NCI-H748 (cell line): ENCODE measurements around the gene MMEL1.
"Not testable (repeated sequence)": the region's sequence is repeated elsewhere in the genome, so short reads cannot be mapped to it uniquely, and the experiment has no call there.

Source experiments
- DNase-seq: peaks from one replicate; lab custom pipeline; 2025; ENCODE audit not compliant: unreplicated experiment; lab: John Stamatoyannopoulos, UW

Gene MMEL1

DNA sequence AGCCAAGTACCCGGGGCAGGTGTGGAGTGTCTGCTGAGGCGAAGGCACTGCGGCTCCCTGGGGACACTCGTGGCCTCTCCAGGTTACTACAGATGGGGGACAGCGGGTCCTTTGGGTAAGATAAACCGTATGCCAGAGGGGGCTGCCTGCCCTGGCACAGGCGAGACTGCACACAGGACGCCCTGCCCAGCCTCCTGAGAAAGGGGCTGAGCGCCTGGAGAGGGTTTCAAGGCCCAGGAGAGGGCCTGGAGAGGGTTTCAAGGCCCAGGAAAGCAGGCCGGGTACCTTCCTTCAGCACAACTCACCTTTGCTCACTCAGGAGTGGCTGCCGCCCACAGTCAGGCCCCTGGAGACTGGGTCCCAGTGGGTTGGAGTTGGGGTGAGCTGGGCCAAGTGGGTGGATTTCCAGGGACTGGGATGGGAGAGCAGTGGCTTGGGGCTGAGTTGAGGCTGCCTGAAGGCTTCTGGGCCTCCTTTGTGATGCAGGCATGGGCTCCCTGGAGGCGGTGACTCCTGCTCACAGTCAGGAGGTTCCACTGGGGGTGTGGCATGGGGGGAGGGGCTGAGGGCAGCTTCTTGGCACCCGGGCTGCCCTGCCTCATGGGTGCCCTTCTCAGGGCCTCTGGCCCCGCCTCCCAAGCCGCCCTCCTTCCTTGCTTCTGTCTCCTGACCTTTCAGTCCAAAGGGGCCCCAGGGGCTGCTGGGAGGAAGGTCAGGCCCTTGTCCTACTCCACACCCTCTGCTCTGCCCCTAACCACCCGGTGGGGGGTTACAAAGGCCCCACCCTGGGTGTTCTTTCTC, at the start of gene MMEL1:
MMEL1 (minus strand) TSS at position 456 of the 801 bp plus-strand sequence. CDS start 3,532 bp downstream, outside the sequence.
- DNase-seq: no peak

GRCh38 chr1:2676726-2677125, 43.9 kb upstream of the MMEL1 start:
- DNase-seq: not testable (repeated sequence)

DNA sequence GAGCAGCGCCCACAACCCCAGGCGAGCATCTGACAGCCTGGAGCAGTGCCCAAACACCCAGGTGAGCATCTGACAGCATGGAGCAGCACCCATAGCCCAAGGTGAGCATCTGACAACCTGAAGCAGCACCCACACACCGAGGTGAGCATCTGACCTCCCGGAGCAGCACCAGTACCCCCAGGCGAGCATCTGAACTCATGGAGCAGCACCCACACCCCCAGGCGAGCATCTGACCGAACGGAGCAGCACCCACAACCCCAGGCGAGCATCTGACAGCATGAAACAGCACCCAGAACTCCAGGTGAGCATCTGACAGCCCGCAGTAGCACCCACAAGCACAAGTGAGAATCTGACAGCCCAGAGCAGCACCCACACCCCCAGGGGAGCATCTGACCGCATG, 38.8 kb upstream of the MMEL1 start:
- not testable (repeated sequence) for DNase-seq

DNA sequence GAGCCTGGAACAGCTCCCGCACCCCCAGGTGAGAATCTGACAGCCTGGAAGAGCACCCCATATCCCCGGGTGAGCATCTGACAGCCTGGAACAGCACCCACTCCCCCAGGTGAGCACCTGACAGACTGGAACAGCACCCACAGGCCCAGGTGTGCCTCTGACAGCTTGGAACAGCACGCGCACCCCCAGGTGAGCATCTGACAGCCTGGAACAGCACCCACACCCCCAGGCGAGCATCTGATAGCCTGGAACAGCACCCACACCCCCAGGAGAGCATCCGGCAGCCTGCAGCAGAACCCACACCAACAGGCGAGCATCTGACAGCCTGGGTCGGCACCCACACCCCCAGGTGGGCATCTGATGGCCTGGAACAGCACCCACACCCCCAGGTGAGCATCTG, 27.0 kb upstream of the MMEL1 start:
- DNase-seq: not testable (repeated sequence)

- DNase-seq: not testable (repeated sequence)
Observed at GRCh38 chr1:2657909-2658308, 25.1 kb upstream of the MMEL1 start.

GRCh38 chr1:2657124-2657523, 24.3 kb upstream of the MMEL1 start:
- not testable (repeated sequence) for DNase-seq

DNA sequence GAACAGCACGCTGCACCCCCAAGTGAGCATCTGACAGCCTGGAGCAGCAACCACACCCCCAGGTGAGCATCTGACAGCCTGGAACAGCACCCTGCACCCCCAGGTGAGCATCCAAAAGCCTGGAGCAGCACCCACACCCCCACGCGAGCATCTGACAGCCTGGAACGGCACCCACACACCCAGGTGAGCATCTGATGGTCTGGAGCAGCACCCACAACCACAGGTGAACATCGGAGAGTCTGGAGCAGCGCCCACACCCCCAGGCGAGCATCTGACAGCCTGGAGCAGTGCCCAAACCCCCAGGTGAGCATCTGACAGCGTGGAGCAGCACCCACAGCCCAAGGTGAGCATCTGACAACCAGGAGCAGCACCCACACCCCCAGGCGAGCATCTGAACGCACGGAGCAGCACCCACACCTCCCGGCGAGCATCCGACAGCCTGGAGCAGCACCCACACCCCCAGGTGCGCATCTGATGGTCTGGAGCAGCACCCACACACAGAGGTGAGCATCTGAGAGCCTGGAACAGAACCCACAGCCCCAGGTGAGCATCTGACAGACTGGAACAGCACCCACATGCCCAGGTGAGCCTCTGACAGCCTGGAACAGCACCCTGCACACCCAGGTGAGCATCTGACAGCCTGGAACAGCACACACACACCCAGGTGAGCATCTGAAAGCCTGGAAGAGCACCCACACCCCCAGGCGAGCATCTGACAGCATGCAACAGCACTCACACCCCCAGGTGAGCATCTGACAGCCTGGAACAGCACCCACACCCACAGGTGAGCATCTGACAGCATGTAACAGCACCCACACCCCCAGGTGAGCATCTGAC, 23.0 kb upstream of the MMEL1 start:
- DNase-seq: not testable (repeated sequence)

GRCh38 chr1:2654443-2654948, 21.7 kb upstream of the MMEL1 start:
- not testable (repeated sequence) for DNase-seq

DNA sequence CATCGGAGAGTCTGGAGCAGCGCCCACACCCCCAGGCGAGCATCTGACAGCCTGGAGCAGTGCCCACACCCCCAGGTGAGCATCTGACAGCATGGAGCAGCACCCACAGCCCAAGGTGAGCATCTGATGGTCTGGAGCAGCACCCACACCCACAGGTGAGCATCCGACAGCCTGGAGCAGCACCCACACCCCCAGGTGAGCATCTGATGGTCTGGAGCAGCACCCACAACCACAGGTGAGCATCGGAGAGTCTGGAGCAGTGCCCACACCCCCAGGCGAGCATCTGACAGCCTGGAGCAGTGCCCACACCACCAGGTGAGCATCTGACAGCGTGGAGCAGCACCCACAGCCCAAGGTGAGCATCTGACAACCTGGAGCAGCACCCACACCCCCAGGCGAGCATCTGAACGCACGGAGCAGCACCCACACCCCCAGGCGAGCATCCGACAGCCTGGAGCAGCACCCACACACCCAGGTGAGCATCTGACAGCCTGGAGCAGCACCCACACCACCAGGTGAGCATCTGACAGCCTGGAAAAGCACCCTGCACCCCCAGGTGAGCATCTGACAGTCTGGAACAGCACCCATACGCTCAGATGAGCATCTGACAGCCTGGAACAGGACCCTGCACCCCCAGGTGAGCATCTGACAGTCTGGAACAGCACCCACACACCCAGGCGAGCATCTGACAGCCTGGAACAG, 21.1 kb upstream of the MMEL1 start:
- not testable (repeated sequence) for DNase-seq

GRCh38 chr1:2652926-2653571, 20.2 kb upstream of the MMEL1 start:
- DNase-seq: not testable (repeated sequence)

GRCh38 chr1:2652152-2652925, 19.5 kb upstream of the MMEL1 start:
- DNase-seq: not testable (repeated sequence)

GRCh38 chr1:2650967-2651645, 18.3 kb upstream of the MMEL1 start:
- DNase-seq: no peak

DNA sequence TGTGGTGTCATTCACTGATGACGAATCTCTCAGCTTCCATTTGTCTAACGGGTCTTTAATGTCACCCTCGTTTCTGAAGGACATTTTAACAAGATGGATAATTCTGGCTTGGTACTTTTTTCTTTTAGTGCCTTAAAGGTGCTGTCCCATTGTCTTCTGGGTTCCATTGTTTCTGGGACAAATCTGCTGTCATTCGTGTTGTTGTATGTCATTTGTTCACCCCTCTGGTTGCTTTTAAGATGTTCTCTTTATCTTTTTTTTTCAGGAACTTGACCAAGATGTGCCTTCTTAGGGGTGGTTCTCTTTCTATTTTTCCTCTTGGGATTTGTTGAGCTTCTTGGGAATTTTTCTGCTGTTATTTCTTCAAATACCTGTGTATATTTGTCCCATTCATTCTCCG, 14.0 kb upstream of the MMEL1 start:
- no peak for DNase-seq

DNA sequence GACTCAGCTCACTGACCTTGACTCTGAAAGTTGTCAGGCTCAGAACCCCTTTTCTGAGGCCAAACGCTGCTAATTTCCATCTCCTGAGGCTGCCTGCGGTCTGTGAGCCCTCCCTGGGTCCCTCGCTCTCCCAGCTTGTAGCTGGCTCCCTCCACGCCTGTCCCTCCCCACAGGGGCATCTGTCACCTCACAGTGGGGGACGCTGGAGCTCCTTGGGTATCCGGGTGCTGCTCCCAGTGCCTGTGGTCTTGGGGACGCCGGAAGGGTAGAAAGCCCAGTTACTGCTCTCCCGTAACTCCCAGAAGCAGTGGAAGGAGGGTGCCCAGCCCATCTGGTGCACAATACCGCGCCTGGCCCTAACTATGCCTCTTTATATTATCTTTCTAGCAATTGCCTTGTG, 13.0 kb upstream of the MMEL1 start:
- DNase-seq: no peak

DNA sequence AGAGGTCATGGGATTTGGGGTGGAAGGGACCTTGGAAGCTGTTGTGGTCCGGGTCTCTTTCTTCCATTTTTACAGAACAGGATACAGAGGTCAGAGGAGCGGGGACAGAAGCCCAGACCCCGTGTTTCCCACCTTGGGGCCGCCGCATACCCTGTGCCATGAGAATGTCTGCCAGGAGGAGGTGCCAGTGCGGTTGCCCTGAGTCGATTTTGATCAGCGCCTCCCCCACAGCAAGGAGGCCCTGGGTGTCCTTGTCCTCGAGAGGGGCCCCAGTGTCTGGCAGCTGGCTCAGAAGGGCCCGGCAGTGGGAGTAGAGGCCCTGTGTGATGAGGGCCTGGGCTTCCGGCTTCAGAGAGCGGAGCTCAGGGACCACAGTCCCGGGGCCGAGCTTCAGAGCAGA, 12.3 kb upstream of the MMEL1 start:
- no peak for DNase-seq

DNA sequence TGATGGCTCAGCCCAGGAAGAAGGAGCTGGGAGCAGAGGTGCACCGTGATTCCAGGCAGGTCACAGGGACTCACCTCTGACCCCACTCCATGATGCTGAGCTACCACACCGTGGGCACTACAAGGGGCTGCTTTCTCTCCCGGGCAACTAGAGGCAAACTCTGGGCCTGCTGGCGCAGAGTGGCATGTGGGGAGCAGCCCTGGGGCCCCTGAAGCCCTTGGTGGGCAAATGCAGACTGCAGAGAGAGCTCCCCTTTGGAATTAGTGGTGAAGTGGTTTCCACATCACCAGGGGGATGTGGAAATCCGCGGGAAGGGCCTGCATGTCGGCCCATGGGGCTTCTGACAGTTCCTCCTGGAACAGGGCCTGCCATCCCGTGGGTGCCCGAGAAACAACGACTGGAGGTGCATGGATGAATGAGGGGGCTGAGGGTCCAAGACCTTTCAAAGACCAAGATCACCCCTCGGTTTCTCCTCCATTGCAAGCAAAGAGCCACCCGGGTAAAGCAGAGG, 11.8 kb upstream of the MMEL1 start:
- DNase-seq: no peak

- DNase-seq: no peak
Observed at GRCh38 chr1:2644171-2644570, 11.4 kb upstream of the MMEL1 start.

DNA sequence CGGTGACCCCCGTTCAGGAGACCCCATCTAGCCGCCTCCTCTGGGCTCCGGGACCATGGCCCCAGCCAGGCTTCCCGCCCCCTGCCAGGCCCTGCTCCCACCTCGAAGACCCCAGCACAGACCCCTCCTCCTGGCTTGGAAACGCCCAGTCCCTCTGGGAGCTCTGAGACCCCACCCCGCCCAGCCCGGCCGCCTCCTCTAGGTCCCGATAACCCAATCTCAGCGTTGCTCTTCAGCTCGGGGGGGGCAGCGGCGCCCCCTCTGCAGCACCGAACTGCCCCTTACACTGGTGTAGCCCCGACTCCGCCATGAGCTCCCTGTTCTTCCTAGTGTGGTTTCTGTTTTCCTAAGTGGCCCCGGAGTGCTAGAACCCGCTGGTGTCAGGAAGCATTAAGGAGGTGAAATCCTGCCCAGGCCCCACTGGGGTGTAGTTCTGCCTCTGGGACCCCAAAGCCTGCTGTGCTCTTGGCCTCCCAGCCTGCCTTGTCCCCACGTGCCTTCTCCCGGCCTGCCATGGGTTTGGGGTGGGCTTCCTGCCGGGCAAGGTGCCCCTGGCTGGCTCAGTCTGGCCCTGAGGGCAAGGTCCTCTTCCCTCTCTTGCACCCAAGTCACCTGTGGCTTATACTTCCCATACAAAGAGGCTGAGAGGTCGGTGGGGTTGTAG, 10.7 kb upstream of the MMEL1 start:
- DNase-seq: no peak
